Tibial artery (tissue), 4 donors: Measurements from ENCODE around the gene CCDC144A.
"Not testable (repeated sequence)": the region's sequence is repeated elsewhere in the genome, so short reads cannot be mapped to it uniquely, and the experiment has no call there.

ENCODE experiments used
- DNase-seq, 2 donors: peaks; one replicate each; pipeline ENCODE4 v3.0.0-alpha.2; 2019
- H3K27ac ChIP-seq, 2 donors: fragments of 200-600 bp; sonication (generic) in 1 of 2; 1 replicate in 1 of 2; 2 replicates in 1 of 2; pipeline ENCODE4 v1.5.1; 2018 to 2019; ENCODE audit warnings: mild to moderate bottlenecking in 1 of 2
- H3K27me3 ChIP-seq, 2 donors: fragments of 200-600 bp; sonication (generic) in 1 of 2; one replicate each; pipeline versions ENCODE4 v1.5.1 to v1.6.0; 2016 to 2019
- H3K36me3 ChIP-seq, 3 donors: fragments of 200-600 bp; sonication (generic) in 2 of 3; one replicate each; pipeline ENCODE4 v1.5.1; 2016 to 2019; ENCODE audit warnings: mild to moderate bottlenecking in 2 of 3
- H3K4me1 ChIP-seq, 4 donors: fragments of 200-600 bp; sonication (generic) in 2 of 4; 1 replicate in 3 of 4; 2 replicates in 1 of 4; pipeline ENCODE4 v1.5.1; 2016 to 2019
- H3K4me3 ChIP-seq, 2 donors: fragments of 200-600 bp; sonication (generic) in 1 of 2; 1 replicate in 1 of 2; 2 replicates in 1 of 2; pipeline ENCODE4 v1.5.1; 2018 to 2019; ENCODE audit warnings: mild to moderate bottlenecking in 2 of 2
- H3K9me3 ChIP-seq, 3 donors: fragments of 200-600 bp; sonication (generic) in 1 of 3; one replicate each; pipeline ENCODE4 v1.5.1; 2016 to 2019
- intact Hi-C: fragments of 100-400 bp; cut with DNase I; formaldehyde crosslinking; loops from one replicate; pipeline ENCODE4 v1.15.0; 2023; ENCODE audit warnings: low total_unique reads

Gene CCDC144A

GRCh38 chr17:16787851-16788250 is 97.8 kb downstream of the CCDC144A start:
- DNase-seq, H3K27ac ChIP-seq, H3K36me3 ChIP-seq, H3K4me1 ChIP-seq, H3K27me3 ChIP-seq, H3K9me3 ChIP-seq, H3K4me3 ChIP-seq, intact Hi-C loops: not testable (repeated sequence)

- H3K36me3 ChIP-seq, intact Hi-C loops, H3K4me3 ChIP-seq, DNase-seq, H3K27me3 ChIP-seq, H3K9me3 ChIP-seq, H3K27ac ChIP-seq, H3K4me1 ChIP-seq: not testable (repeated sequence)
Measured at GRCh38 chr17:16788889-16789536, 99.0 kb downstream of the CCDC144A start.

DNA sequence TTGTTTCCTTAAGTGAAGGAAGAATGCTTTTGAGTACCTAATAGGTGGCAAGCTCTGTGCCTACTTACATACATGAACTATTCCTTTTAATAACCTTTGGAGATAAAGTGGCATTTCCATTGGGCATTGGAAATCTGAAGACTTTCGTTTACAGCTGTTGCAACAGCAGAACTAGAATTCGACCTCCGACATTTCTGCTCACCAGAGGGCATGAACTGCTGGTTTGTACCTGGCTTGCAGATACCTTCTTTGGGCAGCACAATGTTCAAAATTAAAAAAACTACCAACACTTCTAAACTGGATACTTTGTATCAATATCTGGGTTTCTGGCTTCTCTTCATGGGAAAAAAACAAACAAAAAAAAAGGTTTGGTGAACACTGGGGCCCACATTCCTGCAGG is 99.6 kb downstream of the CCDC144A start:
- H3K27ac ChIP-seq, intact Hi-C loops, H3K4me1 ChIP-seq: not testable (repeated sequence)

GRCh38 chr17:16790313-16790871 is 100.4 kb downstream of the CCDC144A start:
- H3K4me1 ChIP-seq, H3K4me3 ChIP-seq, H3K27me3 ChIP-seq, DNase-seq, intact Hi-C loops, H3K9me3 ChIP-seq, H3K27ac ChIP-seq, H3K36me3 ChIP-seq: not testable (repeated sequence)

More for the DNA sequence above, 99.6 kb downstream of the CCDC144A start:
- H3K9me3 ChIP-seq, DNase-seq, H3K36me3 ChIP-seq, H3K4me3 ChIP-seq, H3K27me3 ChIP-seq: not testable (repeated sequence)

DNA sequence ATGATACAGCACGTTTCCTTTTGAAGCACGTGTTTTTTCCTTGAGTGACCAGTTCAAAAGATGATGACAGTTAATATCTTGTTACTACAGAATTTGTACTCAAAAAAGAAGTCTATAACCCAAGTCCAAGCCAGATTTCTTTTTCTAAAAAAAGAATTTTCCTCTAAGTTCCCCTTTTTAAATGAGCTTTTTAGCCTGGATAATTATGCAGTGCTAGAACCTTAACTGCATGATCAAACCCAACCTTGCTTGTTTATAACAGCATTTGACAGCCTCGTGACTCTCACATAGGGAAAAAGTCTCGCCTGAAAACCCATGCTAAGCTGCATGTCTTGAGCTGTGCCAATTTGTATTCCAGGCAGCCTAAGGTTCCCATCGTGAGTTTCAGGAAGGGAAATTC is 104.2 kb downstream of the CCDC144A start:
- H3K4me3 ChIP-seq, H3K36me3 ChIP-seq, H3K4me1 ChIP-seq, H3K9me3 ChIP-seq, H3K27me3 ChIP-seq, DNase-seq, H3K27ac ChIP-seq, intact Hi-C loops: not testable (repeated sequence)

- H3K27me3 ChIP-seq, H3K4me1 ChIP-seq, H3K36me3 ChIP-seq, DNase-seq, H3K27ac ChIP-seq, intact Hi-C loops, H3K4me3 ChIP-seq, H3K9me3 ChIP-seq: not testable (repeated sequence)
Measured at GRCh38 chr17:16795894-16796293, 105.9 kb downstream of the CCDC144A start.

DNA sequence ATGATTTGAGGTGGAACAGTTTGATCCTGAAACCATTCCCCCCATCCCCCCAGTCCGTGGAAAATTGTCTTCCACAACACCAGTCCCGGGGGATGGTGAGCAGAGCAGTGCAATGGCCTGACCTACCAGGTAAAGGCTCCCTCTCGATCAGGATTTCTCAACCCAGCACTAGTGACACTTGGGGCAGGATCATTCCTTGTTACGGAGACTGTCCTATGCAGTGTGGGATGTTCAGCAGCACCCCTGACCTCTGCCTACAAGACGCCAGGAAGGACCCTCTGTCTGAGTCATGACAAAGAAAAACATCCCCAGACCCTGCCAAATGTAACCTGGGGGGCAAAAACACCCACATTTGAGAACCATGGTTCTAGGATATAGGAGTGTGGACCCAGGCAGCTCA is 114.8 kb downstream of the CCDC144A start:
- H3K27ac ChIP-seq, H3K27me3 ChIP-seq, H3K36me3 ChIP-seq, DNase-seq, H3K4me1 ChIP-seq, H3K4me3 ChIP-seq, intact Hi-C loops, H3K9me3 ChIP-seq: not testable (repeated sequence)

DNA sequence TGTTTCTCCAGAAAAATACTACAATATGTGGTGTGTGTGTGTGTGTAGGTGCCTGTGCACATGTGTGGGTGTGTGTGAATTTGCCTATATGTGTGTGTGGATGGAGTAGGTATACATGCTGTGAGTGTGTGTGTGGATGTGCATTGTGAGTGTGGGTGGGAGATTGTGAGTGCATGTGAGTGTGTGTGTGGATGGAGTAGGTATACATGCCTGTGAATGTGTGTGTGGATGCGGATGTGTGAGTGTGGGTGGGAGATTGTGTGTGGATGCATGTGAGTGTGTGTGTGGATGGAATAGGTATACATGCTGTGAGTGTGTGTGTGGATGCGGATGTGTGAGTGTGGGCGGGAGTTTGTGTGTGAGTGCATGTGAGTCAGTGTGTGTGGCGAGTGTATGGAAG is 116.6 kb downstream of the CCDC144A start:
- H3K27me3 ChIP-seq, H3K9me3 ChIP-seq, H3K4me3 ChIP-seq, DNase-seq, H3K4me1 ChIP-seq, intact Hi-C loops, H3K36me3 ChIP-seq, H3K27ac ChIP-seq: not testable (repeated sequence)

- H3K4me3 ChIP-seq, intact Hi-C loops, H3K27me3 ChIP-seq, H3K27ac ChIP-seq, H3K9me3 ChIP-seq, H3K36me3 ChIP-seq, H3K4me1 ChIP-seq, DNase-seq: not testable (repeated sequence)
Measured at GRCh38 chr17:16807620-16808019, 117.6 kb downstream of the CCDC144A start.

DNA sequence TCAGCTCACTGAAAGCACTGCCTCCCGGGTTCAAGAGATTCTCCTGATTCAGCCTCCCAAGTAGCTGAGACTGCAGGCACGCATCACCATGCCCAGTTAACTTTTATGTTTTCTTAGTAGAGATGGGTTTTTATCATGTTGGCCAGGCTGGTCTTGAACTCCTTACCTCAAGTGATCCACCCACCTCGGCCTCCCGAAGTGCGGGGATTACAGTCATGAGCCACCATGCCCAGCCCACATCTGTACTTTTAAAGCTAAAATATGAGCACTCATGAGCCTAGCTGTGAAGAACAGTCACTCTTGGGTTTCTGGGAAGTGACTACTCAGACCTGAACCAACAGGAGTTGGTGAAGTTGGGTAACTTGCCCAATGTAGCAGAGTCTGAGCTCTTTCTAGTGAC is 120.2 kb downstream of the CCDC144A start:
- H3K4me3 ChIP-seq, H3K4me1 ChIP-seq, H3K36me3 ChIP-seq, H3K27ac ChIP-seq, intact Hi-C loops, H3K27me3 ChIP-seq, DNase-seq, H3K9me3 ChIP-seq: not testable (repeated sequence)

- H3K4me3 ChIP-seq, H3K36me3 ChIP-seq, H3K9me3 ChIP-seq, H3K27me3 ChIP-seq, intact Hi-C loops, DNase-seq, H3K4me1 ChIP-seq, H3K27ac ChIP-seq: not testable (repeated sequence)
Measured at GRCh38 chr17:16812126-16812525, 122.1 kb downstream of the CCDC144A start.
